A673 (cell line): ENCODE data around the gene CASZ1. TPM values are rescaled to one million over a fixed set of nuclear protein-coding genes. Genes with fewer than 3 reads are reported as not detected.
A peak's percentile ranks its signal among the peaks of the same experiment; 100 is the strongest.

ENCODE experiments used
- BruUV-seq: library from RNA; stranded (reverse); fragments of 400-500 nt; replicated peaks from 2 replicates; lab custom pipeline; 2021; lab: Mats Ljungman, UMichigan
- CTCF ChIA-PET: fragments of 300-600 bp; sonication (Branson Sonifier 250); formaldehyde crosslinking; loops from one replicate; lab custom pipeline; 2022; ENCODE audit warnings: antibody characterized with exemption; lab: Charles Lee
- POLR2A ChIA-PET: fragments of 300-600 bp; sonication (Branson Sonifier 250); formaldehyde crosslinking; loops from one replicate; lab custom pipeline; 2022; ENCODE audit warnings: antibody characterized with exemption; ENCODE audit not compliant: low non-redundant PET; lab: Charles Lee
- DNase-seq: peaks from one replicate; pipeline ENCODE4 v3.0.0-alpha.2; 2015; ENCODE audit warnings: low spot score
- H3K27ac ChIP-seq: fragments of 200-600 bp; sonication (generic); 2 replicates; pipeline ENCODE4 v1.5.1; 2016; ENCODE audit warnings: mixed run types, low read depth, mild to moderate bottlenecking, mixed read lengths, antibody characterized with exemption, low read length; ENCODE audit not compliant: poor library complexity, severe bottlenecking
- H3K27me3 ChIP-seq: fragments of 200-600 bp; sonication (generic); replicated peaks from 2 replicates; pipeline ENCODE4 v1.6.1; 2017; ENCODE audit warnings: mixed run types, low read depth, mild to moderate bottlenecking, mixed read lengths, antibody characterized with exemption, low read length; ENCODE audit not compliant: insufficient read depth, poor library complexity
- H3K36me3 ChIP-seq: fragments of 200-600 bp; sonication (generic); 2 replicates; pipeline ENCODE4 v1.6.1; 2016; ENCODE audit warnings: mixed run types, mild to moderate bottlenecking, mixed read lengths, antibody characterized with exemption, low read length; ENCODE audit not compliant: insufficient read depth, poor library complexity, severe bottlenecking
- H3K4me1 ChIP-seq: fragments of 200-600 bp; sonication (generic); 2 replicates; pipeline ENCODE4 v1.6.1; 2017; ENCODE audit warnings: mixed run types, mild to moderate bottlenecking, mixed read lengths, antibody characterized with exemption, low read length; ENCODE audit not compliant: insufficient read depth, poor library complexity, severe bottlenecking
- H3K4me3 ChIP-seq: fragments of 200-600 bp; sonication (generic); 2 replicates; pipeline ENCODE4 v1.5.1; 2016; ENCODE audit warnings: low read depth, mixed run types, mild to moderate bottlenecking, mixed read lengths, low read length; ENCODE audit not compliant: poor library complexity, severe bottlenecking
- H3K9me3 ChIP-seq: fragments of 200-600 bp; sonication (generic); 2 replicates; pipeline ENCODE4 v1.6.1; 2016; ENCODE audit warnings: mixed run types, low read depth, mild to moderate bottlenecking, mixed read lengths, antibody characterized with exemption, low read length; ENCODE audit not compliant: poor library complexity, severe bottlenecking
- CTCF ChIP-seq: fragments of 300-800, 200-600 bp; sonication (generic); conservative IDR thresholded peaks from 2 replicates; pipeline ENCODE4 v1.5.1; 2017; ENCODE audit warnings: low read depth, mild to moderate bottlenecking, antibody characterized with exemption, low read length, moderate library complexity, mixed read lengths
- EZH2 ChIP-seq: fragments of 200-600 bp; sonication (generic); IDR thresholded peaks from 2 replicates; pipeline ENCODE4 v1.6.1; 2017; ENCODE audit warnings: borderline replicate concordance, low read depth, mild to moderate bottlenecking, mixed read lengths, antibody characterized with exemption, low read length; ENCODE audit not compliant: poor library complexity, severe bottlenecking
- intact Hi-C: fragments of 100-400 bp; cut with micrococcal nuclease; formaldehyde crosslinking; loops from one replicate; pipeline ENCODE4 v1.10.0; 2022; ENCODE audit not compliant: unreplicated experiment
- total RNA-seq: library from RNA; stranded (reverse); gene quantifications from 2 replicates; pipeline ENCODE4 v1.2.3, GENCODE V29; 2021

CASZ1 gene
- total RNA-seq, 1 experiment from 2014 or later, result 1.9 TPM

GRCh38 chr1:10753299-10753698, 43.1 kb downstream of the CASZ1 start:
- no peaks in the 10 kb centered on the region for H3K36me3 ChIP-seq
- DNase-seq, result peak; percentile 16
- CTCF ChIA-PET, result no interaction called here
- intact Hi-C loops, result no loop called here
- H3K27me3 ChIP-seq, result no peaks in the 10 kb centered on the region
- H3K4me3 ChIP-seq, result no peak overlapping the region
- POLR2A ChIA-PET, result no interaction called here
- TF ChIP-seq CTCF (0 out of 2 replicates have a peak, but pooled peaks have one; percentile 12), EZH2 (no peak)
- H3K27ac ChIP-seq, result no peak overlapping the region
- BruUV-seq, result no TSS peak
- peaks cover 9% of the 10 kb centered on the region for H3K4me1 ChIP-seq
- no peaks in the 10 kb centered on the region for H3K9me3 ChIP-seq

- POLR2A ChIA-PET, result no interaction called here
- no TSS peak for BruUV-seq
Observed at GRCh38 chr1:10751561-10752085, 44.8 kb downstream of the CASZ1 start.

GRCh38 chr1:10751160-10751559, 45.3 kb downstream of the CASZ1 start:
- CTCF ChIA-PET, result no interaction called here
- BruUV-seq, result no TSS peak
- H3K27me3 ChIP-seq, result no peaks in the 10 kb centered on the region

More at GRCh38 chr1:10751561-10752085, 44.8 kb downstream of the CASZ1 start:
- no peak overlapping the region for H3K4me3 ChIP-seq
- no peak overlapping the region for H3K27ac ChIP-seq
- TF ChIP-seq EZH2 (no peak), CTCF (no peak)
- CTCF ChIA-PET, result no interaction called here
- no peaks in the 10 kb centered on the region for H3K36me3 ChIP-seq
- DNase-seq, result no peak
- H3K27me3 ChIP-seq, result no peaks in the 10 kb centered on the region
- intact Hi-C loops, result no loop called here
- no peaks in the 10 kb centered on the region for H3K9me3 ChIP-seq
- peaks cover 9% of the 10 kb centered on the region for H3K4me1 ChIP-seq

More at GRCh38 chr1:10751160-10751559, 45.3 kb downstream of the CASZ1 start:
- Histone ChIP-seq H3K27ac (no peak overlapping the region), H3K9me3 (no peaks in the 10 kb centered on the region), H3K4me3 (no peak overlapping the region), H3K36me3 (no peaks in the 10 kb centered on the region), H3K4me1 (peaks cover 6% of the 10 kb centered on the region)
- no peak for DNase-seq
- no peak for TF ChIP-seq CTCF
- no peak for TF ChIP-seq EZH2
- intact Hi-C loops, result no loop called here
- POLR2A ChIA-PET, result no interaction called here
